ENCODE results near the gene NUP93. TPM values are rescaled to one million over a fixed set of nuclear protein-coding genes. Genes with fewer than 3 reads are reported as not detected.
"Not testable (repeated sequence)": the region's sequence is repeated elsewhere in the genome, so short reads cannot be mapped to it uniquely, and the experiment has no call there.

NUP93 gene
- total and polyA plus RNA-seq, 10 donors = 29.2 to 102 (median 56.6) TPM

- no peak for TF ChIP-seq POLR2AphosphoS5 (IDR thresholded peaks at IDR 0.05)
- no peak for TF ChIP-seq POLR2A (IDR thresholded peaks at IDR 0.05)
- no peak for TF ChIP-seq CTCF (IDR thresholded peaks at IDR 0.05 in 8 of 11, conservative IDR thresholded peaks at IDR 0.05 in 3 of 11)
- H3K9me3 ChIP-seq = no peaks in the 10 kb centered on the region
- H3K27ac ChIP-seq = no peak overlapping the region
- intact Hi-C loops (cut with DNase I; ENCODE audit: low total_unique reads) = no loop called here
- H3K36me3 ChIP-seq = no peaks in the 10 kb centered on the region
- 89 to 94% (median 91%) methylated on average over 2 of the region's 2 CpGs for WGBS, 5 donors
- no peaks in the 10 kb centered on the region for H3K27me3 ChIP-seq (replicated peaks in 1 of 7)
- no peak for DNase-seq
- H3K4me1 ChIP-seq = peaks cover 0 to 28% (median 8%) of the 10 kb centered on the region in 6 donors
- no peak overlapping the region for H3K4me3 ChIP-seq
These were observed 18.1 kb upstream of the NUP93 start for GRCh38 chr16:56711862-56712261.

GRCh38 chr16:56713794-56714193 lies 16.1 kb upstream of the NUP93 start:
- H3K36me3 ChIP-seq = no peaks in the 10 kb centered on the region
- peaks cover 0 to 18% (median 6%) of the 10 kb centered on the region in 6 donors for H3K4me1 ChIP-seq
- DNase-seq = no peak
- no peak for TF ChIP-seq CTCF (IDR thresholded peaks at IDR 0.05 in 8 of 11, conservative IDR thresholded peaks at IDR 0.05 in 3 of 11)
- TF ChIP-seq POLR2A (IDR thresholded peaks at IDR 0.05) = no peak
- no peak for TF ChIP-seq POLR2AphosphoS5 (IDR thresholded peaks at IDR 0.05)
- no peak overlapping the region for H3K27ac ChIP-seq
- H3K9me3 ChIP-seq = no peaks in the 10 kb centered on the region
- WGBS, 5 donors = 88 to 98% (median 91%) methylated on average over 2 of the region's 2 CpGs
- H3K27me3 ChIP-seq (replicated peaks in 1 of 7) = no peaks in the 10 kb centered on the region
- intact Hi-C loops (cut with DNase I; ENCODE audit: low total_unique reads) = no loop called here
- H3K4me3 ChIP-seq = no peak overlapping the region

GRCh38 chr16:56715126-56715525 lies 14.8 kb upstream of the NUP93 start:
- no peaks in the 10 kb centered on the region for H3K27me3 ChIP-seq (replicated peaks in 1 of 7)
- no peak overlapping the region for H3K4me3 ChIP-seq
- intact Hi-C loops (cut with DNase I; ENCODE audit: low total_unique reads) = no loop called here
- no peak for DNase-seq
- 83 to 93% (median 83%) methylated on average over 4 of the region's 4 CpGs for WGBS, 5 donors
- H3K9me3 ChIP-seq = no peaks in the 10 kb centered on the region
- no peaks in the 10 kb centered on the region for H3K36me3 ChIP-seq
- H3K27ac ChIP-seq = no peak overlapping the region
- TF ChIP-seq CTCF (IDR thresholded peaks at IDR 0.05 in 8 of 11, conservative IDR thresholded peaks at IDR 0.05 in 3 of 11) = no peak
- TF ChIP-seq POLR2AphosphoS5 (IDR thresholded peaks at IDR 0.05) = no peak
- no peak for TF ChIP-seq POLR2A (IDR thresholded peaks at IDR 0.05)
- H3K4me1 ChIP-seq = peaks cover 0 to 5% (median 0%) of the 10 kb centered on the region in 6 donors

GRCh38 chr16:56716761-56717160 lies 13.2 kb upstream of the NUP93 start:
- Histone ChIP-seq H3K27me3 (replicated peaks in 1 of 7) (no peaks in the 10 kb centered on the region), H3K27ac (peak overlapping the region in 4 of 8 donors; percentile 20 to 50 (median 28)), H3K9me3 (no peaks in the 10 kb centered on the region), H3K4me1 (no peaks in the 10 kb centered on the region), H3K4me3 (no peak overlapping the region), H3K36me3 (no peaks in the 10 kb centered on the region)
- 73 to 86% (median 81%) methylated on average over 3 of the region's 3 CpGs for WGBS, 5 donors
- DNase-seq = no peak
- TF ChIP-seq POLR2AphosphoS5 (IDR thresholded peaks at IDR 0.05) (no peak), CTCF (IDR thresholded peaks at IDR 0.05 in 8 of 11, conservative IDR thresholded peaks at IDR 0.05 in 3 of 11) (no peak), POLR2A (IDR thresholded peaks at IDR 0.05) (no peak)
- intact Hi-C loops (cut with DNase I; ENCODE audit: low total_unique reads) = no loop called here

- WGBS, 5 donors = 64 to 72% (median 71%) methylated on average over 2 of the region's 2 CpGs
- H3K27ac ChIP-seq; H3K27me3 ChIP-seq (replicated peaks in 1 of 7); H3K9me3 ChIP-seq; intact Hi-C loops (cut with DNase I; ENCODE audit: low total_unique reads); H3K4me3 ChIP-seq; DNase-seq; H3K4me1 ChIP-seq; H3K36me3 ChIP-seq: not testable (repeated sequence)
These were observed 12.4 kb upstream of the NUP93 start for GRCh38 chr16:56717532-56717931.

Measured in spleen (tissue), 11 donors.